ENCODE measurements around the gene DOK7. TPM values are rescaled to one million over a fixed set of nuclear protein-coding genes. Genes with fewer than 3 reads are reported as not detected.
A peak's percentile ranks its signal among the peaks of the same experiment; 100 is the strongest.

The DOK7 gene
- total and polyA plus RNA-seq, 9 donors: 0.19 to 33.4 (median 2.2) TPM; not detected in 3

DNA sequence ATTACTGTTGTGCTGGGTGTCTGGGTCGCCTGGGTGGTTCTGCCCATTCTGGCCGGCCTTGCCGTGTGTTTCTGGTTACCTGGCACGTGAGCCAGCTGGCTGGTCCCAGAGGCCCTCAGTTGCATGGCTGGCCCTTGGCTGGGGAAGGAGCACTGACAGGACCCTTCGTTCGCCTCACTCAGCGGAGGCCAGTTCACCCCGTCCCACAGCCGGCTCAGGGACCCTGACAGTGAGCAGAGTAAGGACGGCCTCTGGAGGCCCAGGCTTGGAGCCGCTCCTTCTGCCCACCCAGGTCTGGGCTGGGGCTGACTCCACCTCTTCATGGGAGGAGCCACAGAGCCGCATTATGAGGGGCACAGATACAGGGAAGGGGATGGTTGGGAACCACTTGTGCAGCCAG is 41.6 kb upstream of the DOK7 start:
- H3K4me3 ChIP-seq: no peak overlapping the region
- DNase-seq: peak in 1 of 5 donors; percentile 27
- H3K36me3 ChIP-seq: no peaks in the 10 kb centered on the region
- H3K9me3 ChIP-seq: no peaks in the 10 kb centered on the region
- no peak overlapping the region for H3K27ac ChIP-seq
- TF ChIP-seq POLR2A (IDR thresholded peaks at IDR 0.05): no peak
- TF ChIP-seq EP300 (IDR thresholded peaks at IDR 0.05): no peak
- TF ChIP-seq, protein P1, sequence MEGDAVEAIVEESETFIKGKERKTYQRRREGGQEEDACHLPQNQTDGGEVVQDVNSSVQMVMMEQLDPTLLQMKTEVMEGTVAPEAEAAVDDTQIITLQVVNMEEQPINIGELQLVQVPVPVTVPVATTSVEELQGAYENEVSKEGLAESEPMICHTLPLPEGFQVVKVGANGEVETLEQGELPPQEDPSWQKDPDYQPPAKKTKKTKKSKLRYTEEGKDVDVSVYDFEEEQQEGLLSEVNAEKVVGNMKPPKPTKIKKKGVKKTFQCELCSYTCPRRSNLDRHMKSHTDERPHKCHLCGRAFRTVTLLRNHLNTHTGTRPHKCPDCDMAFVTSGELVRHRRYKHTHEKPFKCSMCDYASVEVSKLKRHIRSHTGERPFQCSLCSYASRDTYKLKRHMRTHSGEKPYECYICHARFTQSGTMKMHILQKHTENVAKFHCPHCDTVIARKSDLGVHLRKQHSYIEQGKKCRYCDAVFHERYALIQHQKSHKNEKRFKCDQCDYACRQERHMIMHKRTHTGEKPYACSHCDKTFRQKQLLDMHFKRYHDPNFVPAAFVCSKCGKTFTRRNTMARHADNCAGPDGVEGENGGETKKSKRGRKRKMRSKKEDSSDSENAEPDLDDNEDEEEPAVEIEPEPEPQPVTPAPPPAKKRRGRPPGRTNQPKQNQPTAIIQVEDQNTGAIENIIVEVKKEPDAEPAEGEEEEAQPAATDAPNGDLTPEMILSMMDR (IDR thresholded peaks at IDR 0.05): no peak
- intact Hi-C loops (cut with DNase I): no loop called here
- no peaks in the 10 kb centered on the region for H3K4me1 ChIP-seq (ENCODE audit: insufficient read depth)
- H3K27me3 ChIP-seq: no peaks in the 10 kb centered on the region
- 85 to 88% (median 87%) methylated on average over 12 of the region's 12 CpGs for WGBS, 3 donors

DNA sequence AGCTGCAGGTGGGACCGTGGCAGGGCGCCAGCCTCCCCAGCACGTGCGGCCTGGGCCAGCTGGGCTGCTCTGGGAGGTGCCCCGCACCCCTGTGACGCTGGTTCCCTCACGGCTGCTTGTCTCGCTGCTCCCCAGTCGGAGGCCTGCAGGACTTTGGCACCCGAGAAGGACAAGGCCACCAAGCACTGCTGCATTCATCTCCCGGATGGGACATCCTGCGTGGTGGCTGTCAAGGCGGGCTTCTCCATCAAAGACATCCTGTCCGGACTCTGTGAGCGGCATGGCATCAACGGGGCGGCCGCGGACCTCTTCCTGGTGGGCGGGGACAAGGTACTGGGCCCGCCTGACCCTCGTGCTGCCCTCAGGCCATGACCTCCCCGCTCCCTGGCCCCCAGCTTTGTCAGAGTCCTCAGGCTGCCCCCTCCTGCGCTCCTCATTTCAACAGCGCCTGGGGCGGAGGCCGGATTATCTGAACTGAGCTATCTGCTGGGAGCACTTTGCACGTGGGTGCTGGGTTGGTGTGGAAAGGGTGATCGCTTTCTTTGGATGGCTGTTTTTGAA is 40.8 kb upstream of the DOK7 start:
- Histone ChIP-seq H3K36me3 (no peaks in the 10 kb centered on the region), H3K4me1 (ENCODE audit: insufficient read depth) (no peaks in the 10 kb centered on the region), H3K4me3 (no peak overlapping the region), H3K27me3 (no peaks in the 10 kb centered on the region), H3K27ac (no peak overlapping the region), H3K9me3 (no peaks in the 10 kb centered on the region)
- TF ChIP-seq, protein P1 (IDR thresholded peaks at IDR 0.05): no peak
- TF ChIP-seq POLR2A (IDR thresholded peaks at IDR 0.05): no peak
- DNase-seq: no peak
- intact Hi-C loops (cut with DNase I): no loop called here
- WGBS, 3 donors: 88 to 93% (median 89%) methylated on average over 28 to 29 of the region's 29 CpGs

DNA sequence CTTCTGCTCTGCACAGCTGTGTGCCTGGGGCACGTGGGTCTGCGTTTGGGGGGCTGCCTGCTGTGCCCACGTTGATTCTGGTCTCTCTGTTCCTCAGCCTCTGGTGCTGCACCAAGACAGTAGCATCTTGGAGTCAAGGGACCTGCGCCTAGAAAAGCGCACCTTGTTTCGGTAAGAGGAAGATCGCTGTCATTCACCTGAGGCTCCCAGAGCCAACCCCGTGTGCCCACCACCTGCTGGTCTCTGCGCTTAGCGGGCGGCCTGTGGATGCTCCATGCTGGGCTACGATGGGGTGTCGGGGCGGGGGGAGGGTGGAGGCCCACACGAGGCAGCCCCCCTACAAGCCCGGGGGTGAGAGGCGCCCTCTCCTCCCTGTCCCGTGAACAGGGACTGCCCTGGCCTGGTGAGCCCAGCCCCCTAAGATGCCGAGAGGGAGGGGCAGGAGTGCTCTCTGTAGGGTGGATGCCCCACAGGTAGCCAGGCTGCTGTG is 40.3 kb upstream of the DOK7 start:
- Histone ChIP-seq H3K36me3 (no peaks in the 10 kb centered on the region), H3K4me1 (ENCODE audit: insufficient read depth) (no peaks in the 10 kb centered on the region), H3K27ac (no peak overlapping the region), H3K27me3 (no peaks in the 10 kb centered on the region), H3K4me3 (no peak overlapping the region), H3K9me3 (no peaks in the 10 kb centered on the region)
- intact Hi-C loops (cut with DNase I): no loop called here
- TF ChIP-seq POLR2A (IDR thresholded peaks at IDR 0.05) (no peak), EP300 (IDR thresholded peaks at IDR 0.05) (no peak)
- TF ChIP-seq, protein P1 (IDR thresholded peaks at IDR 0.05): no peak
- 90 to 94% (median 92%) methylated on average over 18 to 19 of the region's 19 CpGs for WGBS, 3 donors
- no peak for DNase-seq

DNA sequence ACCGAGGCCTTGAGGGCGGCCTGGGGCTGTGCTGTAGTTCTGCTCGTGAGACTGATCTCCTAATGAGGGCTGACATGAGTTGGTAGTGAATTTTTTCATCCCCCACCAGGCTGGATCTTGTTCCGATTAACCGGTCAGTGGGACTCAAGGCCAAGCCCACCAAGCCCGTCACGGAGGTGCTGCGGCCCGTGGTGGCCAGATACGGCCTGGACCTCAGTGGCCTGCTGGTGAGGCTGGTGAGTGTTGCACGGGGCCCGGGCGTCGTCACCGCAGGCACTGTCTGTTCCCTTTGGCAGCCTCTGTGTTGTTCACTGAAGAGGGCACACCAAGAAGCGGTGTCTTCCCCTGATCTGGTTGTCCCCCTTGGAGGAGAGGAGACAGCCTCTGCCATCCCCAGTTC is 39.7 kb upstream of the DOK7 start:
- DNase-seq: no peak
- H3K27ac ChIP-seq: no peak overlapping the region
- no peaks in the 10 kb centered on the region for H3K4me1 ChIP-seq (ENCODE audit: insufficient read depth)
- no peaks in the 10 kb centered on the region for H3K36me3 ChIP-seq
- intact Hi-C loops (cut with DNase I): no loop called here
- 94 to 98% (median 97%) methylated on average over 16 of the region's 16 CpGs for WGBS, 3 donors
- no peaks in the 10 kb centered on the region for H3K9me3 ChIP-seq
- no peaks in the 10 kb centered on the region for H3K27me3 ChIP-seq
- H3K4me3 ChIP-seq: no peak overlapping the region
- TF ChIP-seq POLR2A (IDR thresholded peaks at IDR 0.05) (no peak), EP300 (IDR thresholded peaks at IDR 0.05) (no peak)
- TF ChIP-seq, protein P1 (IDR thresholded peaks at IDR 0.05): no peak
